ENCODE data around the gene GOLPH3L.

DNA sequence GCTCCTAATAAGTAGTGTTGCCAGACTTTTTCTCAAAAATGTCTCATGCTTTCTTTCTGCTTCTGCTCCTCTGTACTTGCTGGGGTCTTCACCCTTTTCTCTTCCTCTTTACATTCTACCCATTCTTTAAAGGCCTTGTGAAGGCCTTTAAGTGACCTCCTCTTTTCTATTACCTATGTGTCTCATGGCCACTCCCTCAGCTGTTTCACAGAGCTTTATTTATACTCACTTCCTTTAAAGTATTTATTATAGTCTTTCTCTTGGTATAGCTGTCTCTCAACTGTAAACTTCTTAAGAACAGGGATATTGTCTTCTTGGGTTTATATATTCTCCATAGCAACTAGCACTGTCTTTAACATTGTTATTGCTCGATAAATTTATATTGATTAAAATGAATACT is 792 bp downstream of the GOLPH3L start:
- no peak for TF ChIP-seq CTCF (IDR thresholded peaks at IDR 0.05)
- no peak for TF ChIP-seq POLR2A (IDR thresholded peaks at IDR 0.05)

Data from ovary (tissue), 3 donors.